ENCODE results near the gene SNX13. TPM values are rescaled to one million over a fixed set of nuclear protein-coding genes. Genes with fewer than 3 reads are reported as not detected.

The SNX13 gene
- total and polyA plus RNA-seq, 2 donors (not counting 3 experiments of a cell fraction or from before 2014, with no cell fraction given) = 6.1 to 28.5 TPM

DNA sequence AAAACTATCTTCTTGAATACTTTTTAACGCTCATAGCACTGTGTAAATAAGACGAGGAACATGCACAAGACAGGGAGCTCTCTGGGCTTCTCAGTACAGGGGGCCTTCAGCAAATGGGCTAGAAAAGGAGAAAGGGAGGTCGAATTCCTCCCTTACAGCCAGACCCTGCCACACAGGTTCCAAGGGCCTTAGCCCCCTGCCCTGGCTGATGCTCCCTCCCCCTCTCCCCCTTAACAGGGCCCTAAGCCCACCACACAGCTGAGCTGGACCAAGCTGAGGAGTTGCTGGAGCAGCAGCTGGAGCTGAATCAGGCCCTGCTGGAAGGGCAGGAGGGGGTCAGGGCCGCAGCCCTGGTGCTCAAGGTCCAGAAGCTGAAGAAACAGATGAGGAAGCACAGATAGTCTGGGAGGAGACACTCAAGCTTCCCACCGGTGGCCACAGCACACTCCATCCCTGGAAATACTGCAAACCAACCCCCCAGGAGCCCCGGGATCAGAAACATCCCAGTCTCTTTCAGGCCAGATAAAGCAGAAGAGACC, 153.9 kb downstream of the SNX13 start:
- peaks cover 14% of the 10 kb centered on the region for H3K4me1 ChIP-seq (ENCODE audit: control insufficient read depth, extremely low read depth, insufficient read depth, low read length)
- no peak overlapping the region for H3K9ac ChIP-seq (replicated peaks; ENCODE audit: extremely low read depth, insufficient read depth, low read length)
- dilution Hi-C loops (cut with MboI; ENCODE audit: extremely low pct_ligation_motif_present, low sequenced_read_pairs) (no loop called here), intact Hi-C loops (cut with micrococcal nuclease) (no loop called here)
- H3K27ac ChIP-seq (ENCODE audit: insufficient read depth, low read depth, low read length) = no peak overlapping the region
- no peaks in the 10 kb centered on the region for H3K9me3 ChIP-seq (replicated peaks; ENCODE audit: control insufficient read depth, insufficient read depth, low read length)
- TF ChIP-seq POLR2A (IDR thresholded peaks at IDR 0.05; ENCODE audit: low read depth, low read length) (no peak), GATA2 (IDR thresholded peaks at IDR 0.05; ENCODE audit: insufficient read depth, insufficient read length, low read depth, low read length) (no peak), MYC (IDR thresholded peaks at IDR 0.05; ENCODE audit: low read depth, low read length) (no peak), POLR2AphosphoS5 (IDR thresholded peaks at IDR 0.05; ENCODE audit: insufficient read depth, low read depth, low read length) (no peak), JUN (IDR thresholded peaks at IDR 0.05; ENCODE audit: borderline replicate concordance, insufficient read depth, insufficient read length, low read depth) (no peak)
- no peaks in the 10 kb centered on the region for H3K27me3 ChIP-seq (ENCODE audit: control insufficient read depth in 2 of 2, insufficient read depth in 2 of 2, low read length in 2 of 2)
- H3K4me3 ChIP-seq (replicated peaks in 1 of 3; ENCODE audit: insufficient read depth in 1 of 3, low read depth in 1 of 3, low read length in 3 of 3) = no peak overlapping the region
- H3K9me1 ChIP-seq (replicated peaks; ENCODE audit: control insufficient read depth, extremely low read depth, insufficient read depth, low read length) = no peaks in the 10 kb centered on the region
- no peak overlapping the region for H3K4me2 ChIP-seq (ENCODE audit: insufficient read depth, low read length)
- CTCF ChIA-PET = interaction anchor here (1.3 to 2.0 kb wide), 2 partner anchors 10 to 16 kb away, joined by 4 to 9 read pairs; no protein-coding TSS in a partner anchor
- no peak for DNase-seq (ENCODE audit: low read depth, low spot score)
- no peak overlapping the region for H2AFZ ChIP-seq (ENCODE audit: low read depth, low read length)
- no peak for FAIRE-seq
- no peaks in the 10 kb centered on the region for H3K79me2 ChIP-seq (ENCODE audit: control insufficient read depth, insufficient read depth, low read length)
- POLR2A ChIA-PET = no interaction called here
- no peaks in the 10 kb centered on the region for H3K36me3 ChIP-seq (ENCODE audit: control insufficient read depth in 2 of 2, extremely low read depth in 1 of 2, insufficient read depth in 2 of 2, low read length in 2 of 2)
- no TSS peak for BruUV-seq (replicated peaks)
- H4K20me1 ChIP-seq (replicated peaks; ENCODE audit: control insufficient read depth, extremely low read depth, insufficient read depth, low read length) = no peaks in the 10 kb centered on the region

GRCh38 chr7:17782216-17782549, 158.1 kb downstream of the SNX13 start:
- Histone ChIP-seq H3K9me3 (replicated peaks; ENCODE audit: control insufficient read depth, insufficient read depth, low read length) (no peaks in the 10 kb centered on the region), H3K9ac (replicated peaks; ENCODE audit: extremely low read depth, insufficient read depth, low read length) (no peak overlapping the region), H3K27me3 (ENCODE audit: control insufficient read depth in 2 of 2, insufficient read depth in 2 of 2, low read length in 2 of 2) (no peaks in the 10 kb centered on the region), H3K27ac (ENCODE audit: insufficient read depth, low read depth, low read length) (peak overlapping the region; percentile 19), H3K4me2 (ENCODE audit: insufficient read depth, low read length) (no peak overlapping the region), H4K20me1 (replicated peaks; ENCODE audit: control insufficient read depth, extremely low read depth, insufficient read depth, low read length) (no peaks in the 10 kb centered on the region), H3K9me1 (replicated peaks; ENCODE audit: control insufficient read depth, extremely low read depth, insufficient read depth, low read length) (no peaks in the 10 kb centered on the region), H3K36me3 (ENCODE audit: control insufficient read depth in 2 of 2, extremely low read depth in 1 of 2, insufficient read depth in 2 of 2, low read length in 2 of 2) (no peaks in the 10 kb centered on the region), H2AFZ (ENCODE audit: low read depth, low read length) (no peak overlapping the region), H3K4me3 (replicated peaks in 1 of 3; ENCODE audit: insufficient read depth in 1 of 3, low read depth in 1 of 3, low read length in 3 of 3) (no peak overlapping the region), H3K4me1 (ENCODE audit: control insufficient read depth, extremely low read depth, insufficient read depth, low read length) (peaks cover 16% of the 10 kb centered on the region), H3K79me2 (ENCODE audit: control insufficient read depth, insufficient read depth, low read length) (no peaks in the 10 kb centered on the region)
- TF ChIP-seq POLR2AphosphoS5 (IDR thresholded peaks at IDR 0.05; ENCODE audit: insufficient read depth, low read depth, low read length) (peak; percentile 5), GATA2 (IDR thresholded peaks at IDR 0.05; ENCODE audit: insufficient read depth, insufficient read length, low read depth, low read length) (no peak)
- intact Hi-C loops (cut with micrococcal nuclease) = loop anchor here (5.0 kb wide), 1 partner anchor 155 kb away; no protein-coding TSS in a partner anchor
- no TSS peak for BruUV-seq (replicated peaks)
- FAIRE-seq (no peak), DNase-seq (ENCODE audit: low read depth, low spot score) (no peak)
- ChIA-PET CTCF (interaction anchor here (0.8 kb wide), 1 partner anchor 12 kb away, joined by 7 read pairs; no protein-coding TSS in a partner anchor), POLR2A (no interaction called here)
- dilution Hi-C loops (cut with MboI; ENCODE audit: extremely low pct_ligation_motif_present, low sequenced_read_pairs) = no loop called here
